K562 (cell line): ENCODE data around the gene TMEM217. TPM values are rescaled to one million over a fixed set of nuclear protein-coding genes. Genes with fewer than 3 reads are reported as not detected.

Source experiments
- ELF2 ChIP-seq: fragments of 250-450 bp; sonication (Bioruptor Pico); IDR thresholded peaks from 2 replicates; pipeline ENCODE4 v1.5.0; 2021; ENCODE audit warnings: mild to moderate bottlenecking
- HDAC1 ChIP-seq, 2 experiments: fragments of 450-650 bp; IDR thresholded peaks; 2 replicates each; pipeline ENCODE4 v1.6.1; 2016 to 2017; ENCODE audit warnings: inconsistent platforms in 1 of 2, mild to moderate bottlenecking in 1 of 2, moderate library complexity in 1 of 2
- RBM25 ChIP-seq: fragments of 200-400 bp; formaldehyde crosslinking; IDR thresholded peaks from 2 replicates; pipeline ENCODE4 v1.6.1; 2018; ENCODE audit warnings: low read length, low read depth, moderate library complexity; ENCODE audit not compliant: severe bottlenecking
- TEAD2 ChIP-seq: fragments of 450-650 bp; IDR thresholded peaks from 2 replicates; pipeline ENCODE4 v1.6.1; 2016; ENCODE audit warnings: missing genetic modification characterization, control low read depth, missing compliant biosample characterization
- ZNF282 ChIP-seq: sonication (generic); formaldehyde crosslinking; IDR thresholded peaks from 2 replicates; pipeline ENCODE4 v1.8.1; 2023; ENCODE audit warnings: missing genetic modification reagents
- ZNF431 ChIP-seq: sonication (generic); formaldehyde crosslinking; IDR thresholded peaks from 2 replicates; pipeline ENCODE4 v1.8.0; 2022; ENCODE audit warnings: mild to moderate bottlenecking, missing genetic modification reagents
- ZNF584 ChIP-seq: fragments of 200-800 bp; sonication (Bioruptor generic); IDR thresholded peaks from 2 replicates; pipeline ENCODE4 v1.6.1; 2016; ENCODE audit warnings: low read depth, mild to moderate bottlenecking, missing genetic modification characterization, missing compliant biosample characterization
- ZNF707 ChIP-seq: fragments of 250-450 bp; sonication (Bioruptor Pico); conservative IDR thresholded peaks from 2 replicates; pipeline ENCODE4 v1.8.0; 2022; ENCODE audit warnings: inconsistent platforms, mild to moderate bottlenecking, moderate library complexity
- polyA plus RNA-seq, 8 experiments: library from polyadenylated mRNA; depleted of rRNA in 4 of 8; stranded (reverse) in 5 of 8; unstranded in 3 of 8; fragments of >200 nt; fragmentation: Nextera tagmentation in 2 of 8; fragmentation: Illumina TruSeq in 1 of 8; extraction: Ambion mirVana in 2 of 8; extraction: Trizol in 1 of 8; gene quantifications; 2 replicates each; pipeline versions ENCODE4 v1.2.1 to v1.2.3, GENCODE V29; 2011 to 2014; ENCODE audit warnings: inconsistent platforms in 1 of 8, missing spikeins in 1 of 8
- total RNA-seq, 7 experiments: library from RNA; depleted of rRNA in 6 of 7; stranded (reverse); fragments of >200 nt in 6 of 7; fragmentation: Illumina TruSeq in 2 of 7; extraction: Trizol in 2 of 7; gene quantifications; 2 replicates each; pipeline versions ENCODE4 v1.2.1 to v1.2.3, GENCODE V29; 2011 to 2021; ENCODE audit warnings: low replicate concordance in 1 of 7
- TF ChIP-seq, protein P1 (sequence below): fragments of 450-650 bp; conservative IDR thresholded peaks from 2 replicates; pipeline ENCODE4 v1.6.1; 2016; ENCODE audit warnings: missing genetic modification characterization, low read depth, mild to moderate bottlenecking, missing compliant biosample characterization, moderate library complexity
- TF ChIP-seq, protein P2 (sequence below): fragments of 450-650 bp; IDR thresholded peaks from 2 replicates; pipeline ENCODE4 v1.6.1; 2016; ENCODE audit warnings: borderline replicate concordance
- TF ChIP-seq, protein P3 (sequence below): fragments of 200-400 bp; formaldehyde crosslinking; IDR thresholded peaks from 2 replicates; pipeline ENCODE4 v1.6.1; 2017; ENCODE audit warnings: mild to moderate bottlenecking, low read depth, low read length, moderate library complexity
- TF ChIP-seq, protein P4 (sequence below): fragments of 450-650 bp; IDR thresholded peaks from 2 replicates; pipeline ENCODE4 v1.6.1; 2018; ENCODE audit not compliant: partially characterized antibody
- TF ChIP-seq, protein P5 (sequence below): fragments of 250-450 bp; sonication (Bioruptor Pico); IDR thresholded peaks from 2 replicates; pipeline ENCODE4 v1.5.0; 2020; ENCODE audit warnings: mild to moderate bottlenecking
- TF ChIP-seq, protein P6 (sequence below): fragments of 450-650 bp; formaldehyde crosslinking; IDR thresholded peaks from 2 replicates; pipeline ENCODE4 v1.4.0; 2022; ENCODE audit warnings: missing genetic modification characterization

Gene TMEM217
- total and polyA plus RNA-seq, 9 of the 15 experiments (the other 6 are each of a cell fraction or from before 2014, with no cell fraction given), result 1.3 to 8.0 (median 1.9) TPM

DNA sequence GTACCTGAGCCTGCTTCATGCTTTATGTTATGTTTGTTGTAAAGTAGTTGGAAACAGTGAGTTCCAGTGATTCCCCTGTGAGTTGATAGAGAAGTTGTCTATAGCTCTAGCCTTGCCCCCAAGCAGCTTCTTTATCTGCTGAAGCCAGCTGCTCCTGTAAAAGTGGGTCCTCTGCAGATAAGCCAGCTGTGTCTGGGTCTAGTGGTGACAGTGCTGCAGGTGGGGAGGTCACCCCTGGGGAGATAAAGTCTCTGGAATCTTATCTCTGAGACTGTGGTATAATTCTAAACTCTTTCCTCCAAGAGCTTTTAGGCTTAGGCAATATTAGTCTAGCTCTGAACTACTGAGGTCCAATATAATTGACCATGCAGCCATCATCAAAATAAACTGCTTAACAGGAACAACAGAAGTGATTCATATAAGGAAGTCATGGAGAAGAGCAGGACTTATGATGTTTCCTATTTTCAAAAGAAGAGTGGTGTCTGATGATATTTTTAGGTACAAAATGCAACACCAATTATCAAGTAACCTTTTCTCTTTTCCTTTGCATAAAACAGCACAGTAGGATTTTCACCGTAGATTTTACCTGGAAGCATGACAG is 44.2 kb upstream of the TMEM217 start (continued):
- TF ChIP-seq, protein P1, sequence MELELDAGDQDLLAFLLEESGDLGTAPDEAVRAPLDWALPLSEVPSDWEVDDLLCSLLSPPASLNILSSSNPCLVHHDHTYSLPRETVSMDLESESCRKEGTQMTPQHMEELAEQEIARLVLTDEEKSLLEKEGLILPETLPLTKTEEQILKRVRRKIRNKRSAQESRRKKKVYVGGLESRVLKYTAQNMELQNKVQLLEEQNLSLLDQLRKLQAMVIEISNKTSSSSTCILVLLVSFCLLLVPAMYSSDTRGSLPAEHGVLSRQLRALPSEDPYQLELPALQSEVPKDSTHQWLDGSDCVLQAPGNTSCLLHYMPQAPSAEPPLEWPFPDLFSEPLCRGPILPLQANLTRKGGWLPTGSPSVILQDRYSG (tag), result peak; percentile 92
- peak; percentile 63; the same call in 1 of the 2 replicates for TF ChIP-seq ZNF707 (CRISPR knock-in tag)
- no peak for TF ChIP-seq ZNF431
- no peak; the same call in 1 of the 2 replicates for TF ChIP-seq TEAD2
- peak; percentile 98 for TF ChIP-seq ZNF584 (CRISPR knock-in tag)
- TF ChIP-seq, protein P2, sequence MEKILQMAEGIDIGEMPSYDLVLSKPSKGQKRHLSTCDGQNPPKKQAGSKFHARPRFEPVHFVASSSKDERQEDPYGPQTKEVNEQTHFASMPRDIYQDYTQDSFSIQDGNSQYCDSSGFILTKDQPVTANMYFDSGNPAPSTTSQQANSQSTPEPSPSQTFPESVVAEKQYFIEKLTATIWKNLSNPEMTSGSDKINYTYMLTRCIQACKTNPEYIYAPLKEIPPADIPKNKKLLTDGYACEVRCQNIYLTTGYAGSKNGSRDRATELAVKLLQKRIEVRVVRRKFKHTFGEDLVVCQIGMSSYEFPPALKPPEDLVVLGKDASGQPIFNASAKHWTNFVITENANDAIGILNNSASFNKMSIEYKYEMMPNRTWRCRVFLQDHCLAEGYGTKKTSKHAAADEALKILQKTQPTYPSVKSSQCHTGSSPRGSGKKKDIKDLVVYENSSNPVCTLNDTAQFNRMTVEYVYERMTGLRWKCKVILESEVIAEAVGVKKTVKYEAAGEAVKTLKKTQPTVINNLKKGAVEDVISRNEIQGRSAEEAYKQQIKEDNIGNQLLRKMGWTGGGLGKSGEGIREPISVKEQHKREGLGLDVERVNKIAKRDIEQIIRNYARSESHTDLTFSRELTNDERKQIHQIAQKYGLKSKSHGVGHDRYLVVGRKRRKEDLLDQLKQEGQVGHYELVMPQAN, result no peak
- TF ChIP-seq RBM25, result no peak
- no peak for TF ChIP-seq ZNF282 (CRISPR knock-in tag)
- TF ChIP-seq, protein P3, sequence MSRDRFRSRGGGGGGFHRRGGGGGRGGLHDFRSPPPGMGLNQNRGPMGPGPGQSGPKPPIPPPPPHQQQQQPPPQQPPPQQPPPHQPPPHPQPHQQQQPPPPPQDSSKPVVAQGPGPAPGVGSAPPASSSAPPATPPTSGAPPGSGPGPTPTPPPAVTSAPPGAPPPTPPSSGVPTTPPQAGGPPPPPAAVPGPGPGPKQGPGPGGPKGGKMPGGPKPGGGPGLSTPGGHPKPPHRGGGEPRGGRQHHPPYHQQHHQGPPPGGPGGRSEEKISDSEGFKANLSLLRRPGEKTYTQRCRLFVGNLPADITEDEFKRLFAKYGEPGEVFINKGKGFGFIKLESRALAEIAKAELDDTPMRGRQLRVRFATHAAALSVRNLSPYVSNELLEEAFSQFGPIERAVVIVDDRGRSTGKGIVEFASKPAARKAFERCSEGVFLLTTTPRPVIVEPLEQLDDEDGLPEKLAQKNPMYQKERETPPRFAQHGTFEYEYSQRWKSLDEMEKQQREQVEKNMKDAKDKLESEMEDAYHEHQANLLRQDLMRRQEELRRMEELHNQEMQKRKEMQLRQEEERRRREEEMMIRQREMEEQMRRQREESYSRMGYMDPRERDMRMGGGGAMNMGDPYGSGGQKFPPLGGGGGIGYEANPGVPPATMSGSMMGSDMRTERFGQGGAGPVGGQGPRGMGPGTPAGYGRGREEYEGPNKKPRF, result no peak
- TF ChIP-seq, protein P4, sequence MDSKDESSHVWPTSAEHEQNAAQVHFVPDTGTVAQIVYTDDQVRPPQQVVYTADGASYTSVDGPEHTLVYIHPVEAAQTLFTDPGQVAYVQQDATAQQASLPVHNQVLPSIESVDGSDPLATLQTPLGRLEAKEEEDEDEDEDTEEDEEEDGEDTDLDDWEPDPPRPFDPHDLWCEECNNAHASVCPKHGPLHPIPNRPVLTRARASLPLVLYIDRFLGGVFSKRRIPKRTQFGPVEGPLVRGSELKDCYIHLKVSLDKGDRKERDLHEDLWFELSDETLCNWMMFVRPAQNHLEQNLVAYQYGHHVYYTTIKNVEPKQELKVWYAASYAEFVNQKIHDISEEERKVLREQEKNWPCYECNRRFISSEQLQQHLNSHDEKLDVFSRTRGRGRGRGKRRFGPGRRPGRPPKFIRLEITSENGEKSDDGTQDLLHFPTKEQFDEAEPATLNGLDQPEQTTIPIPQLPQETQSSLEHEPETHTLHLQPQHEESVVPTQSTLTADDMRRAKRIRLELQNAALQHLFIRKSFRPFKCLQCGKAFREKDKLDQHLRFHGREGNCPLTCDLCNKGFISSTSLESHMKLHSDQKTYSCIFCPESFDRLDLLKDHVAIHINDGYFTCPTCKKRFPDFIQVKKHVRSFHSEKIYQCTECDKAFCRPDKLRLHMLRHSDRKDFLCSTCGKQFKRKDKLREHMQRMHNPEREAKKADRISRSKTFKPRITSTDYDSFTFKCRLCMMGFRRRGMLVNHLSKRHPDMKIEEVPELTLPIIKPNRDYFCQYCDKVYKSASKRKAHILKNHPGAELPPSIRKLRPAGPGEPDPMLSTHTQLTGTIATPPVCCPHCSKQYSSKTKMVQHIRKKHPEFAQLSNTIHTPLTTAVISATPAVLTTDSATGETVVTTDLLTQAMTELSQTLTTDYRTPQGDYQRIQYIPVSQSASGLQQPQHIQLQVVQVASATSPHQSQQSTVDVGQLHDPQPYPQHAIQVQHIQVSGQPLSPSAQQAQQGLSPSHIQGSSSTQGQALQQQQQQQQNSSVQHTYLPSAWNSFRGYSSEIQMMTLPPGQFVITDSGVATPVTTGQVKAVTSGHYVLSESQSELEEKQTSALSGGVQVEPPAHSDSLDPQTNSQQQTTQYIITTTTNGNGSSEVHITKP, result peak; percentile 49
- peak; percentile 77 to 95 for TF ChIP-seq HDAC1 (IDR thresholded peaks at IDR 0.05)
- TF ChIP-seq, protein P5, sequence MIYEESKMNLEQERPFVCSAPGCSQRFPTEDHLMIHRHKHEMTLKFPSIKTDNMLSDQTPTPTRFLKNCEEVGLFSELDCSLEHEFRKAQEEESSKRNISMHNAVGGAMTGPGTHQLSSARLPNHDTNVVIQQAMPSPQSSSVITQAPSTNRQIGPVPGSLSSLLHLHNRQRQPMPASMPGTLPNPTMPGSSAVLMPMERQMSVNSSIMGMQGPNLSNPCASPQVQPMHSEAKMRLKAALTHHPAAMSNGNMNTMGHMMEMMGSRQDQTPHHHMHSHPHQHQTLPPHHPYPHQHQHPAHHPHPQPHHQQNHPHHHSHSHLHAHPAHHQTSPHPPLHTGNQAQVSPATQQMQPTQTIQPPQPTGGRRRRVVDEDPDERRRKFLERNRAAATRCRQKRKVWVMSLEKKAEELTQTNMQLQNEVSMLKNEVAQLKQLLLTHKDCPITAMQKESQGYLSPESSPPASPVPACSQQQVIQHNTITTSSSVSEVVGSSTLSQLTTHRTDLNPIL (CRISPR knock-in tag), result no peak
- 0 out of 2 replicates have a peak, but pooled peaks have one; percentile 65 for TF ChIP-seq ELF2 (CRISPR knock-in tag)
- TF ChIP-seq, protein P6, sequence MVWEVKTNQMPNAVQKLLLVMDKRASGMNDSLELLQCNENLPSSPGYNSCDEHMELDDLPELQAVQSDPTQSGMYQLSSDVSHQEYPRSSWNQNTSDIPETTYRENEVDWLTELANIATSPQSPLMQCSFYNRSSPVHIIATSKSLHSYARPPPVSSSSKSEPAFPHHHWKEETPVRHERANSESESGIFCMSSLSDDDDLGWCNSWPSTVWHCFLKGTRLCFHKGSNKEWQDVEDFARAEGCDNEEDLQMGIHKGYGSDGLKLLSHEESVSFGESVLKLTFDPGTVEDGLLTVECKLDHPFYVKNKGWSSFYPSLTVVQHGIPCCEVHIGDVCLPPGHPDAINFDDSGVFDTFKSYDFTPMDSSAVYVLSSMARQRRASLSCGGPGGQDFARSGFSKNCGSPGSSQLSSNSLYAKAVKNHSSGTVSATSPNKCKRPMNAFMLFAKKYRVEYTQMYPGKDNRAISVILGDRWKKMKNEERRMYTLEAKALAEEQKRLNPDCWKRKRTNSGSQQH (CRISPR knock-in tag), result peak; percentile 91
